ENCODE results near the gene OR4F6. TPM values are rescaled to one million over a fixed set of nuclear protein-coding genes. Genes with fewer than 3 reads are reported as not detected.

The OR4F6 gene
- total and polyA plus RNA-seq, 2 donors (not counting 1 experiment from before 2014, with no cell fraction given), result not detected

DNA sequence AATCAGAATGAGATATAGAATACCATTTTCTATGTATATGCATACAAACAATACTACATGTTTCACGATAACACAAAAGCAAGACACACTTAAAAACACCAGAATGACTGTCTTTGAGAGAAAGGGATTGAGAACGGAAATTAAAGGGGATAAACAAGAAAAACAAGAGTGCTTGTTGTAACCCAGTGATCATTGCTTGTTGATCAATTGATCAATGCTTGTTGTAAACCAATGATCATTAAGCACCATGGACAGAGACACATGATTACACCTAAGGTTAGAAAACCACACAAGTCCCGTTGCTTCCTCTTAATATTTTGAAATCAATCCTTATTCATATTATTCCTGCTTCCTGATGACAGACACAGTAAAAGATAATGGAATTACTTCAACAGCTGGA, 7.6 kb downstream of the OR4F6 start:
- intact Hi-C loops (cut with micrococcal nuclease), result no loop called here
- POLR2A ChIA-PET, result no interaction called here
- H3K27me3 Mint-ChIP-seq, result peaks cover 37% of the 10 kb centered on the region

DNA sequence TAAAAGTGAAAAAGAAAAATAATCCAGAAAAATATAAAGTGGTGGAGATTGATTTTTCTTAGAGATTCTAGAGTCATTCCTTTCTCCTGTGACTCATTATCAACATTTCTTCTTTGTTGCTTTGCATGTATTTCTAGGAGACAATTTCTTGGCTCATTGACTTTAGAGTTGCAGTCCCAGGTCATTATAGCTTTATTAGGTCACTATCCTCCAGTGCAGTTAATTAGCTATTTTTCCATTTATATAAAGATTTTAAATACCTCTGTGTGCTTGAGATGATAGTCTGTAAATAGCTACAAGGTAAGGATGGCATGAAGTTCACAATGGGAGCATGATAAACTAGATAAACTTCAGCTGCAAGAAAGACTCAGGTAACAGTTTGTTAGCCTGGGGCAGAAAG, 8.6 kb downstream of the OR4F6 start, which contains the start of gene OR4F15:
Gene OR4F15, plus strand, starts transcription at position 301 of the 400 bp plus-strand sequence. CDS start 5,985 bp downstream, outside the sequence.
- H3K9me3 ChIP-seq (ENCODE audit: control extremely low read depth in 1 of 3, control insufficient read depth in 2 of 3, insufficient read depth in 1 of 3, low read length in 2 of 3), result no peaks in the 10 kb centered on the region
- ChIA-PET CTCF (no interaction called here), POLR2A (no interaction called here)
- no peaks in the 10 kb centered on the region for H3K79me2 ChIP-seq (ENCODE audit: control insufficient read depth, insufficient read depth, low read length)
- no peak for DNase-seq
- Mint-ChIP-seq H3K27me3 (peaks cover 40% of the 10 kb centered on the region), H3K4me1 (no peaks in the 10 kb centered on the region), H3K9me3 (ENCODE audit: insufficient read depth) (no peaks in the 10 kb centered on the region), H3K27ac (no peak within 1 kb of the TSS), H3K4me3 (no peak within 1 kb of the TSS)
- no peak within 1 kb of the TSS for H2AFZ ChIP-seq (ENCODE audit: insufficient read depth, low read depth, low read length, poor library complexity, severe bottlenecking)
- no peak within 1 kb of the TSS for H3K4me2 ChIP-seq (replicated peaks; ENCODE audit: low read depth, low read length, poor library complexity, severe bottlenecking)
- H3K4me3 ChIP-seq (ENCODE audit: control extremely low read depth in 1 of 5, extremely low read depth in 1 of 5, insufficient read depth in 1 of 5, low read depth in 2 of 5, low read length in 4 of 5), result no peak within 1 kb of the TSS
- no peaks in the 10 kb centered on the region for H3K36me3 ChIP-seq (replicated peaks in 1 of 2; ENCODE audit: control extremely low read depth in 1 of 2, control insufficient read depth in 1 of 2, extremely low read depth in 1 of 2, insufficient read depth in 2 of 2, low read length in 1 of 2)
- no peaks in the 10 kb centered on the region for H3K4me1 ChIP-seq (ENCODE audit: control insufficient read depth in 2 of 2, insufficient read depth in 2 of 2, low read length in 2 of 2)
- H3K9ac ChIP-seq (ENCODE audit: low read length), result no peak within 1 kb of the TSS
- intact Hi-C loops (cut with micrococcal nuclease), result no loop called here
- no peak within 1 kb of the TSS for H3K27ac ChIP-seq (ENCODE audit: low read length in 2 of 2)
- no peak for ATAC-seq (ENCODE audit: low read depth)
- H3K27me3 ChIP-seq (replicated peaks in 1 of 4; ENCODE audit: control extremely low read depth in 1 of 4, control insufficient read depth in 3 of 4, insufficient read depth in 4 of 4, low read length in 3 of 4), result no peaks in the 10 kb centered on the region
- no peak for TF ChIP-seq EZH2 (IDR thresholded peaks at IDR 0.05; ENCODE audit: borderline replicate concordance, insufficient read depth, low read depth, low read length, poor library complexity, severe bottlenecking)
- TF ChIP-seq, protein P1, sequence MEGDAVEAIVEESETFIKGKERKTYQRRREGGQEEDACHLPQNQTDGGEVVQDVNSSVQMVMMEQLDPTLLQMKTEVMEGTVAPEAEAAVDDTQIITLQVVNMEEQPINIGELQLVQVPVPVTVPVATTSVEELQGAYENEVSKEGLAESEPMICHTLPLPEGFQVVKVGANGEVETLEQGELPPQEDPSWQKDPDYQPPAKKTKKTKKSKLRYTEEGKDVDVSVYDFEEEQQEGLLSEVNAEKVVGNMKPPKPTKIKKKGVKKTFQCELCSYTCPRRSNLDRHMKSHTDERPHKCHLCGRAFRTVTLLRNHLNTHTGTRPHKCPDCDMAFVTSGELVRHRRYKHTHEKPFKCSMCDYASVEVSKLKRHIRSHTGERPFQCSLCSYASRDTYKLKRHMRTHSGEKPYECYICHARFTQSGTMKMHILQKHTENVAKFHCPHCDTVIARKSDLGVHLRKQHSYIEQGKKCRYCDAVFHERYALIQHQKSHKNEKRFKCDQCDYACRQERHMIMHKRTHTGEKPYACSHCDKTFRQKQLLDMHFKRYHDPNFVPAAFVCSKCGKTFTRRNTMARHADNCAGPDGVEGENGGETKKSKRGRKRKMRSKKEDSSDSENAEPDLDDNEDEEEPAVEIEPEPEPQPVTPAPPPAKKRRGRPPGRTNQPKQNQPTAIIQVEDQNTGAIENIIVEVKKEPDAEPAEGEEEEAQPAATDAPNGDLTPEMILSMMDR (IDR thresholded peaks at IDR 0.05), result no peak
- H4K20me1 ChIP-seq (ENCODE audit: control insufficient read depth, insufficient read depth, low read length, poor library complexity, severe bottlenecking), result no peaks in the 10 kb centered on the region

More for the DNA sequence above, 7.6 kb downstream of the OR4F6 start:
- no peak overlapping the region for H3K4me3 ChIP-seq (ENCODE audit: control extremely low read depth in 1 of 5, extremely low read depth in 1 of 5, insufficient read depth in 1 of 5, low read depth in 2 of 5, low read length in 4 of 5)
- no peak overlapping the region for H3K4me2 ChIP-seq (replicated peaks; ENCODE audit: low read depth, low read length, poor library complexity, severe bottlenecking)
- H3K4me1 ChIP-seq (ENCODE audit: control insufficient read depth in 2 of 2, insufficient read depth in 2 of 2, low read length in 2 of 2), result no peaks in the 10 kb centered on the region
- no peak overlapping the region for H3K27ac ChIP-seq (ENCODE audit: low read length in 2 of 2)
- ATAC-seq (ENCODE audit: low read depth) (no peak), DNase-seq (no peak)
- Mint-ChIP-seq H3K27ac (no peak overlapping the region), H3K9me3 (ENCODE audit: insufficient read depth) (no peaks in the 10 kb centered on the region), H3K4me1 (no peaks in the 10 kb centered on the region), H3K4me3 (no peak overlapping the region)
- peaks cover 0 to under 1% (median 0%) of the 10 kb centered on the region in 4 experiments for H3K27me3 ChIP-seq (replicated peaks in 1 of 4; ENCODE audit: control extremely low read depth in 1 of 4, control insufficient read depth in 3 of 4, insufficient read depth in 4 of 4, low read length in 3 of 4)
- no peak overlapping the region for H2AFZ ChIP-seq (ENCODE audit: insufficient read depth, low read depth, low read length, poor library complexity, severe bottlenecking)
- no CpG with 5 or more reads among the region's 3 CpGs for WGBS (ENCODE audit: insufficient coverage)
- no peaks in the 10 kb centered on the region for H3K79me2 ChIP-seq (ENCODE audit: control insufficient read depth, insufficient read depth, low read length)
- TF ChIP-seq, protein P1 (IDR thresholded peaks at IDR 0.05), result no peak
- no peak for TF ChIP-seq EZH2 (IDR thresholded peaks at IDR 0.05; ENCODE audit: borderline replicate concordance, insufficient read depth, low read depth, low read length, poor library complexity, severe bottlenecking)
- H3K9ac ChIP-seq (ENCODE audit: low read length), result no peak overlapping the region
- H4K20me1 ChIP-seq (ENCODE audit: control insufficient read depth, insufficient read depth, low read length, poor library complexity, severe bottlenecking), result no peaks in the 10 kb centered on the region
- no peaks in the 10 kb centered on the region for H3K9me3 ChIP-seq (ENCODE audit: control extremely low read depth in 1 of 3, control insufficient read depth in 2 of 3, insufficient read depth in 1 of 3, low read length in 2 of 3)
- H3K36me3 ChIP-seq (replicated peaks in 1 of 2; ENCODE audit: control extremely low read depth in 1 of 2, control insufficient read depth in 1 of 2, extremely low read depth in 1 of 2, insufficient read depth in 2 of 2, low read length in 1 of 2), result no peaks in the 10 kb centered on the region
- CTCF ChIA-PET, result no interaction called here

Data from B cell (primary cell).